ENCODE results near the gene PSMD4. TPM values are rescaled to one million over a fixed set of nuclear protein-coding genes. Genes with fewer than 3 reads are reported as not detected.

The PSMD4 gene
- total RNA-seq, 1 donor from 2014 or later, result 145 TPM

GRCh38 chr1:151293093-151293492 lies 38.6 kb downstream of the PSMD4 start:
- Histone ChIP-seq H3K36me3 (ENCODE audit: control insufficient read depth in 3 of 3, insufficient read depth in 3 of 3, low read length in 3 of 3) (peaks cover 82 to 85% (median 83%) of the 10 kb centered on the region in 3 donors), H3K27ac (ENCODE audit: low read depth, low read length) (no peak overlapping the region), H3K4me3 (ENCODE audit: low read length in 3 of 3) (no peak overlapping the region)

GRCh38 chr1:151294742-151295462 lies 40.4 kb downstream of the PSMD4 start:
- Histone ChIP-seq H3K27ac (ENCODE audit: low read depth, low read length) (no peak overlapping the region), H3K9me3 (ENCODE audit: control insufficient read depth in 3 of 3, low read length in 3 of 3) (no peaks in the 10 kb centered on the region), H3K9ac (ENCODE audit: low read depth in 1 of 3, low read length in 3 of 3) (no peak overlapping the region), H3K4me1 (ENCODE audit: control insufficient read depth in 3 of 3, insufficient read depth in 3 of 3, low read length in 3 of 3) (peaks cover 0 to 2% (median 0%) of the 10 kb centered on the region in 3 donors), H3K36me3 (ENCODE audit: control insufficient read depth in 3 of 3, insufficient read depth in 3 of 3, low read length in 3 of 3) (peaks cover 82 to 86% (median 85%) of the 10 kb centered on the region in 3 donors), H3K4me3 (ENCODE audit: low read length in 3 of 3) (no peak overlapping the region), H3K27me3 (ENCODE audit: control insufficient read depth in 3 of 3, insufficient read depth in 3 of 3, low read length in 3 of 3) (no peaks in the 10 kb centered on the region)

More at GRCh38 chr1:151293093-151293492, 38.6 kb downstream of the PSMD4 start:
- Histone ChIP-seq H3K9me3 (ENCODE audit: control insufficient read depth in 3 of 3, low read length in 3 of 3) (no peaks in the 10 kb centered on the region), H3K9ac (ENCODE audit: low read depth in 1 of 3, low read length in 3 of 3) (no peak overlapping the region), H3K4me1 (ENCODE audit: control insufficient read depth in 3 of 3, insufficient read depth in 3 of 3, low read length in 3 of 3) (peaks cover 0 to 2% (median 0%) of the 10 kb centered on the region in 3 donors), H3K27me3 (ENCODE audit: control insufficient read depth in 3 of 3, insufficient read depth in 3 of 3, low read length in 3 of 3) (no peaks in the 10 kb centered on the region)

- Histone ChIP-seq H3K27me3 (ENCODE audit: control insufficient read depth in 3 of 3, insufficient read depth in 3 of 3, low read length in 3 of 3) (no peaks in the 10 kb centered on the region), H3K9me3 (ENCODE audit: control insufficient read depth in 3 of 3, low read length in 3 of 3) (no peaks in the 10 kb centered on the region), H3K4me3 (ENCODE audit: low read length in 3 of 3) (no peak overlapping the region), H3K27ac (ENCODE audit: low read depth, low read length) (peak overlapping the region; percentile 90), H3K9ac (ENCODE audit: low read depth in 1 of 3, low read length in 3 of 3) (peak overlapping the region; percentile 5 to 58 (median 44)), H3K36me3 (ENCODE audit: control insufficient read depth in 3 of 3, insufficient read depth in 3 of 3, low read length in 3 of 3) (peaks cover 40 to 56% (median 42%) of the 10 kb centered on the region in 3 donors), H3K4me1 (ENCODE audit: control insufficient read depth in 3 of 3, insufficient read depth in 3 of 3, low read length in 3 of 3) (peaks cover 52 to 57% (median 54%) of the 10 kb centered on the region in 3 donors)
These were observed 55.3 kb downstream of the PSMD4 start for GRCh38 chr1:151309811-151310323.

- H3K27me3 ChIP-seq (ENCODE audit: control insufficient read depth in 3 of 3, insufficient read depth in 3 of 3, low read length in 3 of 3), result no peaks in the 10 kb centered on the region
- no peaks in the 10 kb centered on the region for H3K9me3 ChIP-seq (ENCODE audit: control insufficient read depth in 3 of 3, low read length in 3 of 3)
- H3K36me3 ChIP-seq (ENCODE audit: control insufficient read depth in 3 of 3, insufficient read depth in 3 of 3, low read length in 3 of 3), result peaks cover 38 to 55% (median 41%) of the 10 kb centered on the region in 3 donors
- H3K9ac ChIP-seq (ENCODE audit: low read depth in 1 of 3, low read length in 3 of 3), result peak overlapping the region in 1 of 3 donors; percentile 40
- peaks cover 54 to 57% (median 56%) of the 10 kb centered on the region in 3 donors for H3K4me1 ChIP-seq (ENCODE audit: control insufficient read depth in 3 of 3, insufficient read depth in 3 of 3, low read length in 3 of 3)
- H3K27ac ChIP-seq (ENCODE audit: low read depth, low read length), result peak overlapping the region; percentile 90
- H3K4me3 ChIP-seq (ENCODE audit: low read length in 3 of 3), result peak overlapping the region in 1 of 3 donors; percentile 30
These were observed 56.5 kb downstream of the PSMD4 start for GRCh38 chr1:151311011-151311410.

GRCh38 chr1:151311589-151312331 lies 57.2 kb downstream of the PSMD4 start:
- Histone ChIP-seq H3K36me3 (ENCODE audit: control insufficient read depth in 3 of 3, insufficient read depth in 3 of 3, low read length in 3 of 3) (peaks cover 37 to 56% (median 40%) of the 10 kb centered on the region in 3 donors), H3K4me1 (ENCODE audit: control insufficient read depth in 3 of 3, insufficient read depth in 3 of 3, low read length in 3 of 3) (peaks cover 54 to 57% (median 56%) of the 10 kb centered on the region in 3 donors), H3K27me3 (ENCODE audit: control insufficient read depth in 3 of 3, insufficient read depth in 3 of 3, low read length in 3 of 3) (no peaks in the 10 kb centered on the region), H3K27ac (ENCODE audit: low read depth, low read length) (peak overlapping the region; percentile 90), H3K9me3 (ENCODE audit: control insufficient read depth in 3 of 3, low read length in 3 of 3) (no peaks in the 10 kb centered on the region), H3K9ac (ENCODE audit: low read depth in 1 of 3, low read length in 3 of 3) (peak overlapping the region; percentile 60 to 63 (median 61)), H3K4me3 (ENCODE audit: low read length in 3 of 3) (peak overlapping the region in 1 of 3 donors; percentile 0)

- Histone ChIP-seq H3K9me3 (ENCODE audit: control insufficient read depth in 3 of 3, low read length in 3 of 3) (no peaks in the 10 kb centered on the region), H3K27ac (ENCODE audit: low read depth, low read length) (peak overlapping the region; percentile 90), H3K36me3 (ENCODE audit: control insufficient read depth in 3 of 3, insufficient read depth in 3 of 3, low read length in 3 of 3) (peaks cover 35 to 54% (median 35%) of the 10 kb centered on the region in 3 donors), H3K4me1 (ENCODE audit: control insufficient read depth in 3 of 3, insufficient read depth in 3 of 3, low read length in 3 of 3) (peaks cover 54 to 57% (median 56%) of the 10 kb centered on the region in 3 donors), H3K9ac (ENCODE audit: low read depth in 1 of 3, low read length in 3 of 3) (peak overlapping the region in 1 of 3 donors; percentile 61), H3K27me3 (ENCODE audit: control insufficient read depth in 3 of 3, insufficient read depth in 3 of 3, low read length in 3 of 3) (no peaks in the 10 kb centered on the region), H3K4me3 (ENCODE audit: low read length in 3 of 3) (no peak overlapping the region)
These were observed 57.9 kb downstream of the PSMD4 start for GRCh38 chr1:151312411-151312810.

GRCh38 chr1:151312826-151313225 lies 58.3 kb downstream of the PSMD4 start:
- Histone ChIP-seq H3K4me1 (ENCODE audit: control insufficient read depth in 3 of 3, insufficient read depth in 3 of 3, low read length in 3 of 3) (peaks cover 54 to 57% (median 56%) of the 10 kb centered on the region in 3 donors), H3K9ac (ENCODE audit: low read depth in 1 of 3, low read length in 3 of 3) (no peak overlapping the region)

GRCh38 chr1:151313501-151313900 lies 59.0 kb downstream of the PSMD4 start:
- Histone ChIP-seq H3K4me3 (ENCODE audit: low read length in 3 of 3) (no peak overlapping the region), H3K27ac (ENCODE audit: low read depth, low read length) (peak overlapping the region; percentile 51), H3K9me3 (ENCODE audit: control insufficient read depth in 3 of 3, low read length in 3 of 3) (no peaks in the 10 kb centered on the region), H3K36me3 (ENCODE audit: control insufficient read depth in 3 of 3, insufficient read depth in 3 of 3, low read length in 3 of 3) (peaks cover 24 to 45% (median 27%) of the 10 kb centered on the region in 3 donors), H3K4me1 (ENCODE audit: control insufficient read depth in 3 of 3, insufficient read depth in 3 of 3, low read length in 3 of 3) (peaks cover 54 to 57% (median 56%) of the 10 kb centered on the region in 3 donors), H3K27me3 (ENCODE audit: control insufficient read depth in 3 of 3, insufficient read depth in 3 of 3, low read length in 3 of 3) (no peaks in the 10 kb centered on the region), H3K9ac (ENCODE audit: low read depth in 1 of 3, low read length in 3 of 3) (no peak overlapping the region)

More at GRCh38 chr1:151312826-151313225, 58.3 kb downstream of the PSMD4 start:
- Histone ChIP-seq H3K4me3 (ENCODE audit: low read length in 3 of 3) (no peak overlapping the region), H3K36me3 (ENCODE audit: control insufficient read depth in 3 of 3, insufficient read depth in 3 of 3, low read length in 3 of 3) (peaks cover 30 to 52% (median 33%) of the 10 kb centered on the region in 3 donors), H3K27ac (ENCODE audit: low read depth, low read length) (peak overlapping the region; percentile 90), H3K27me3 (ENCODE audit: control insufficient read depth in 3 of 3, insufficient read depth in 3 of 3, low read length in 3 of 3) (no peaks in the 10 kb centered on the region), H3K9me3 (ENCODE audit: control insufficient read depth in 3 of 3, low read length in 3 of 3) (no peaks in the 10 kb centered on the region)

GRCh38 chr1:151314137-151314875 lies 59.8 kb downstream of the PSMD4 start:
- H3K36me3 ChIP-seq (ENCODE audit: control insufficient read depth in 3 of 3, insufficient read depth in 3 of 3, low read length in 3 of 3), result peaks cover 22 to 48% (median 23%) of the 10 kb centered on the region in 3 donors
- H3K27me3 ChIP-seq (ENCODE audit: control insufficient read depth in 3 of 3, insufficient read depth in 3 of 3, low read length in 3 of 3), result no peaks in the 10 kb centered on the region
- peak overlapping the region; percentile 51 for H3K27ac ChIP-seq (ENCODE audit: low read depth, low read length)
- H3K9me3 ChIP-seq (ENCODE audit: control insufficient read depth in 3 of 3, low read length in 3 of 3), result no peaks in the 10 kb centered on the region
- no peak overlapping the region for H3K4me3 ChIP-seq (ENCODE audit: low read length in 3 of 3)
- peaks cover 53 to 58% (median 56%) of the 10 kb centered on the region in 3 donors for H3K4me1 ChIP-seq (ENCODE audit: control insufficient read depth in 3 of 3, insufficient read depth in 3 of 3, low read length in 3 of 3)
- no peak overlapping the region for H3K9ac ChIP-seq (ENCODE audit: low read depth in 1 of 3, low read length in 3 of 3)

All from skeletal muscle tissue (tissue), 4 donors.